ENCODE results near the gene GMDS. TPM values are rescaled to one million over a fixed set of nuclear protein-coding genes. Genes with fewer than 3 reads are reported as not detected.

Gene GMDS
- total RNA-seq, 2 experiments from 2014 or later = 33.2 to 33.5 TPM

DNA sequence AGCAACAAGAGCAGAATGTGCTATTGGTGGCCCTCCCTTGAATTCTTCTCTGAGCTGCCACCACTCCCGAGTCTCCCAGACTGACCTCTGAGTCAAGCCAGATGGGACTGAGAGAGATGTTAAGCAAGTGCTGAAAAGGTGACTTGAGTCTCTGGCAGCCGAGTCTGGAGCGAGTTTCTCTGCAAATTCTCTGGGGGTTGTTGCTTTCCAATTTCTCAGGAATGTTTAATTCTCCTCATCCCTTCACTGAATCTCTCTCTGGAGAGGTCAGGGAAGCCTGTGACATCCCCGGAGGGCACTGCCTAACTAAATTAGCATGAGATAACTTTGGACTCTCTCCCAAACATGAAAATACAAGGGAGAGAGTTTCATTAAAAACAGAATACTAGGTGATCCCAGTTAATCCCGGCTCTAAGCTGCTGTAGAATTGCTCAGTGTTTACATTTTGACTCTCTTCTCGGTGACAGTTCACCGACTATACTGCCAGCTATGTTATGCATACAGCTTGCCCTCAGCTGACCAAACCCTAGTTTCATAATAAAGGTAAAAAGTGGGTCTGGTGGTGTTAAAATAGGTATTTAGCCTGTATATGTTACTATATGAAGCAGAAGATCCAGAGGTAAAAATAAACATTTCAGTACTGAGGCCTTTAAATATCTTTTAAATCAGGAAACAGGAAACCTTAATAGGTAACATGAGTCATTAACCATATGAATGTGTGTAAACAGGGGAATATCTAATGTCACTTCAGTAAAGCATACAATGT lies 477.7 kb downstream of the GMDS start:
- intact Hi-C loops (cut with DNase I, micrococcal nuclease) = no loop called here
- ATAC-seq (no peak), DNase-seq (no peak)
- no peaks in the 10 kb centered on the region for H3K9me3 Mint-ChIP-seq (ENCODE audit: low read depth)
- CTCF ChIA-PET = no interaction called here
- H3K27ac Mint-ChIP-seq = no peak overlapping the region
- no peaks in the 10 kb centered on the region for H3K27me3 Mint-ChIP-seq
- no peak overlapping the region for H3K4me3 Mint-ChIP-seq
- POLR2A ChIA-PET = no interaction called here
- peaks cover 30% of the 10 kb centered on the region for H3K4me1 Mint-ChIP-seq
- no peaks in the 10 kb centered on the region for H3K36me3 Mint-ChIP-seq (ENCODE audit: low read depth)

- Mint-ChIP-seq H3K9me3 (ENCODE audit: low read depth) (no peaks in the 10 kb centered on the region), H3K36me3 (ENCODE audit: low read depth) (no peaks in the 10 kb centered on the region), H3K4me1 (peaks cover 21% of the 10 kb centered on the region), H3K27ac (no peak overlapping the region), H3K4me3 (no peak overlapping the region), H3K27me3 (no peaks in the 10 kb centered on the region)
- intact Hi-C loops (cut with DNase I, micrococcal nuclease) = no loop called here
- no peak for DNase-seq
- POLR2A ChIA-PET = interaction anchor here (0.6 kb wide), 1 partner anchor 930 kb away, joined by 3 read pairs; no protein-coding TSS in a partner anchor
- no peak for ATAC-seq
- CTCF ChIA-PET = no interaction called here
Observed at GRCh38 chr6:1766654-1767053, 478.8 kb downstream of the GMDS start.

- Mint-ChIP-seq H3K4me3 (no peak overlapping the region), H3K36me3 (ENCODE audit: low read depth) (no peaks in the 10 kb centered on the region), H3K4me1 (peaks cover 9% of the 10 kb centered on the region), H3K9me3 (ENCODE audit: low read depth) (no peaks in the 10 kb centered on the region), H3K27me3 (no peaks in the 10 kb centered on the region), H3K27ac (no peak overlapping the region)
- intact Hi-C loops (cut with DNase I, micrococcal nuclease) = no loop called here
- ATAC-seq = no peak
- POLR2A ChIA-PET = no interaction called here
- no peak for DNase-seq
- CTCF ChIA-PET = no interaction called here
Observed at GRCh38 chr6:1765160-1765903, 480.1 kb downstream of the GMDS start.

GRCh38 chr6:1764397-1764987 lies 480.9 kb downstream of the GMDS start:
- POLR2A ChIA-PET = no interaction called here
- peaks cover 3% of the 10 kb centered on the region for H3K4me1 Mint-ChIP-seq
- no peaks in the 10 kb centered on the region for H3K36me3 Mint-ChIP-seq (ENCODE audit: low read depth)
- intact Hi-C loops (cut with DNase I, micrococcal nuclease) = no loop called here
- H3K27ac Mint-ChIP-seq = no peak overlapping the region
- no peak for DNase-seq
- ATAC-seq = no peak
- CTCF ChIA-PET = no interaction called here
- no peaks in the 10 kb centered on the region for H3K27me3 Mint-ChIP-seq
- no peak overlapping the region for H3K4me3 Mint-ChIP-seq
- H3K9me3 Mint-ChIP-seq (ENCODE audit: low read depth) = no peaks in the 10 kb centered on the region

- ChIA-PET CTCF (interaction anchor here (0.6 kb wide), 1 partner anchor 452 kb away, joined by 3 read pairs; no protein-coding TSS in a partner anchor), POLR2A (no interaction called here)
- H3K4me1 Mint-ChIP-seq = no peaks in the 10 kb centered on the region
- DNase-seq (no peak), ATAC-seq (no peak)
- intact Hi-C loops (cut with DNase I, micrococcal nuclease) = no loop called here
- H3K36me3 Mint-ChIP-seq (ENCODE audit: low read depth) = no peaks in the 10 kb centered on the region
- no peak overlapping the region for H3K4me3 Mint-ChIP-seq
- no peaks in the 10 kb centered on the region for H3K9me3 Mint-ChIP-seq (ENCODE audit: low read depth)
- H3K27ac Mint-ChIP-seq = no peak overlapping the region
- no peaks in the 10 kb centered on the region for H3K27me3 Mint-ChIP-seq
Observed at GRCh38 chr6:1763404-1763803, 482.0 kb downstream of the GMDS start.

DNA sequence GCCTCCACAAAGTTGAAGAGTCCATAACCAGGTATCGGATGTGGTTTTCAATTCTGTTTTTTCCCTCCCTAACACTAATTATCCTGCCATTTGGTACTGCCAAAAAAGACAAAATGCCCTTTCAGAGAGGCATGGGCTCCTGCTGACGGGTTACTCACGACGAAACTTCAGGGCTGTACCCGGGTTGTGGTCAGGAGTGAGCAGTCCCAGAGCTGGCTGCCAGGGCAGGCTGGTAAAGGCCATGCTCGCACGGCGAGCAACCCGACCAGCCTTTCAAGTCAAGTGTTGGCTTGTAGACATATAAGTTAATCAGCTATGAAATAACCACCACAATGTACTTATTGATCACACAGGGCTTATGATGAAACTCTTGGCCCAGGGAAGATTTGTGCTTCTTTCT lies 483.2 kb downstream of the GMDS start:
- ATAC-seq = no peak
- Mint-ChIP-seq H3K4me1 (no peaks in the 10 kb centered on the region), H3K27ac (no peak overlapping the region), H3K4me3 (no peak overlapping the region), H3K27me3 (no peaks in the 10 kb centered on the region), H3K36me3 (ENCODE audit: low read depth) (no peaks in the 10 kb centered on the region), H3K9me3 (ENCODE audit: low read depth) (no peaks in the 10 kb centered on the region)
- ChIA-PET POLR2A (no interaction called here), CTCF (no interaction called here)
- intact Hi-C loops (cut with DNase I, micrococcal nuclease) = no loop called here
- DNase-seq = no peak

GRCh38 chr6:1761477-1761877 lies 483.9 kb downstream of the GMDS start:
- Mint-ChIP-seq H3K9me3 (ENCODE audit: low read depth) (no peaks in the 10 kb centered on the region), H3K4me1 (no peaks in the 10 kb centered on the region), H3K27ac (no peak overlapping the region), H3K36me3 (ENCODE audit: low read depth) (no peaks in the 10 kb centered on the region), H3K4me3 (no peak overlapping the region), H3K27me3 (no peaks in the 10 kb centered on the region)
- POLR2A ChIA-PET = no interaction called here
- no peak for ATAC-seq
- no peak for DNase-seq
- intact Hi-C loops (cut with DNase I, micrococcal nuclease) = no loop called here
- CTCF ChIA-PET = no interaction called here

- no peak for DNase-seq
- Mint-ChIP-seq H3K4me3 (no peak overlapping the region), H3K36me3 (ENCODE audit: low read depth) (no peaks in the 10 kb centered on the region), H3K27me3 (no peaks in the 10 kb centered on the region), H3K27ac (no peak overlapping the region), H3K4me1 (no peaks in the 10 kb centered on the region), H3K9me3 (ENCODE audit: low read depth) (no peaks in the 10 kb centered on the region)
- intact Hi-C loops (cut with DNase I, micrococcal nuclease) = no loop called here
- POLR2A ChIA-PET = no interaction called here
- CTCF ChIA-PET = interaction anchor here (0.6 kb wide), 1 partner anchor 635 kb away, joined by 3 read pairs; no protein-coding TSS in a partner anchor
- ATAC-seq = no peak
Observed at GRCh38 chr6:1760876-1761275, 484.5 kb downstream of the GMDS start.

GRCh38 chr6:1759870-1760269 lies 485.5 kb downstream of the GMDS start:
- no peak overlapping the region for H3K4me3 Mint-ChIP-seq
- no peaks in the 10 kb centered on the region for H3K27me3 Mint-ChIP-seq
- ChIA-PET CTCF (no interaction called here), POLR2A (no interaction called here)
- intact Hi-C loops (cut with DNase I, micrococcal nuclease) = no loop called here
- no peak for ATAC-seq
- peaks cover 3% of the 10 kb centered on the region for H3K9me3 Mint-ChIP-seq (ENCODE audit: low read depth)
- no peaks in the 10 kb centered on the region for H3K4me1 Mint-ChIP-seq
- DNase-seq = no peak
- no peak overlapping the region for H3K27ac Mint-ChIP-seq
- H3K36me3 Mint-ChIP-seq (ENCODE audit: low read depth) = peaks cover 6% of the 10 kb centered on the region

- ATAC-seq = no peak
- CTCF ChIA-PET = no interaction called here
Observed at GRCh38 chr6:1758076-1758679, 487.2 kb downstream of the GMDS start.

DNA sequence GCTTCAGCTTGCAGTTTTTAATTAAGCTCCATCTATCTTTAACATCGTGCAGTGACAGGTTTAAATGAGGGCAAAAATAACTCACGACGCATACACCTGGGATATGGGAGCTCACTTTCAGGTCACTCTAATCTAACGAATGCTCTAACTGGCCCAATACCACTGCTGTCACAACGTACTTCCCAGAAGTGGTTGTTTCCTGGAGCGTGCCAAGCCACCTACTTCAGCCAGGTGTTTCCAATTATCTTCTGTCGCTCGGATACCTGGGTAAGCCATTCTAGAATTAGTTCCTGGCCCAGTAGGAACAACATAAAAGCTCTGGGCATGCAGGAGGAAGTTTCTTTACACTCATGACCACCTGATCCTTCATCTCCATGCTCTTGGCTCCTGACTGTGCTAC lies 488.3 kb downstream of the GMDS start:
- Mint-ChIP-seq H3K4me3 (no peak overlapping the region), H3K27ac (no peak overlapping the region), H3K27me3 (no peaks in the 10 kb centered on the region), H3K9me3 (ENCODE audit: low read depth) (peaks cover 17% of the 10 kb centered on the region), H3K4me1 (no peaks in the 10 kb centered on the region), H3K36me3 (ENCODE audit: low read depth) (peaks cover 20% of the 10 kb centered on the region)
- ChIA-PET POLR2A (no interaction called here), CTCF (no interaction called here)
- DNase-seq = no peak
- intact Hi-C loops (cut with DNase I, micrococcal nuclease) = no loop called here
- no peak for ATAC-seq

More at GRCh38 chr6:1758076-1758679, 487.2 kb downstream of the GMDS start:
- no peak overlapping the region for H3K4me3 Mint-ChIP-seq
- peaks cover 11% of the 10 kb centered on the region for H3K9me3 Mint-ChIP-seq (ENCODE audit: low read depth)
- no peaks in the 10 kb centered on the region for H3K4me1 Mint-ChIP-seq
- H3K27me3 Mint-ChIP-seq = no peaks in the 10 kb centered on the region
- intact Hi-C loops (cut with DNase I, micrococcal nuclease) = no loop called here
- no peak overlapping the region for H3K27ac Mint-ChIP-seq
- DNase-seq = no peak
- peaks cover 13% of the 10 kb centered on the region for H3K36me3 Mint-ChIP-seq (ENCODE audit: low read depth)
- POLR2A ChIA-PET = no interaction called here
